HG02642 (cell line): ENCODE measurements around the gene CHRND.

Source experiments
- ATAC-seq: cut with Tn5 transposase; IDR thresholded peaks from one replicate; pipeline ENCODE4 v1.9.1; 2021; ENCODE audit warnings: mild to moderate bottlenecking; ENCODE audit not compliant: unreplicated experiment, poor library complexity

CHRND gene

DNA sequence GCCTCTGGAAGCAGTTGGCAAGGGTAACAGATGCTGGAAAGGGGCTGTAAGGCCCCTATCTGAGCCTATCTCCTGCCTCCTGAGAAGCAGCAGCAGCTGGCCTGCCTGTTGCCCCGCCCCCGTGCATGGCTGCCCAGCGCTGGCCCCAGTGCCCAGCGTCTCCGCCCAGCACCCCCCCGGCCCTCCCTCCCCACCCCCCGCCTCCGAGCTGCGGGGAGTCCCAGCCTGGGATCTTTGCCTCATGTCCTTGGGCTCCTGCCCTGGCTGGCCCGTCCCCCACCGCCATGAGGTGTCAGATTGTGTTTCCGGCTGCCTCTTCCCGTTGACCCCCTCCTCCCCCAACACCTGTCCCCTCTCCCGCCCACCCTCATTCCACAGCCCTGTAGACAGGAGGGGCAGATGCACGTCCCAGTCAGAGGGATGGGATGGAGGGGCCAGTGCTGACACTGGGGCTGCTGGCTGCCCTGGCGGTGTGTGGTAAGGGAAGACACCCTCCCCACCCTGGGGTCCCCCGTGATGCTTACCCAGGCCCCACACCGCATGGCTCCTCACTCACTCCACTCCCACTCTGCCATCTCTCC lies at the start of gene CHRND:
TSS of gene CHRND (plus strand) at position 370 of the 581 bp plus-strand sequence. CDS start at position 426, 56 bp downstream.
- no peak for ATAC-seq

DNA sequence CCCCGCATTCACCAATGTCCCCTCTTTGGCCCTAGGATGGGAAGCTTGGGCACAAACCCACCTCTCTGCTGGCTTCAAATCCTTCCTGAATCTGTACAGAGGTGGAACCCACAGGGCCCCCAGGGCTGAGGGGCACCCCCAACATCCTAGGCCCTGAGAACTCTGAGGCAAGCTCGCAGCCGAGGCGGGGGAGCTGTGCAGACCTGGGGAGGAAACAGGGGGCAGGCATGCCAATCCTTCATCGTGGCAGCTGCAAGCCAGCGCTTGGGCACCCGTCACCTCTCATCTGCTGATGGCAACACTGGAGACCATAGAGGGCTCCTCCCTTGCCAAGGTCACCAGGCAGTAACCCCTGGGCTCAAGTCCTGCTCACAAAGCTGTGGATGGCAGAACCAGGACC lies 49.2 kb upstream of the CHRND start:
- ATAC-seq: no peak

DNA sequence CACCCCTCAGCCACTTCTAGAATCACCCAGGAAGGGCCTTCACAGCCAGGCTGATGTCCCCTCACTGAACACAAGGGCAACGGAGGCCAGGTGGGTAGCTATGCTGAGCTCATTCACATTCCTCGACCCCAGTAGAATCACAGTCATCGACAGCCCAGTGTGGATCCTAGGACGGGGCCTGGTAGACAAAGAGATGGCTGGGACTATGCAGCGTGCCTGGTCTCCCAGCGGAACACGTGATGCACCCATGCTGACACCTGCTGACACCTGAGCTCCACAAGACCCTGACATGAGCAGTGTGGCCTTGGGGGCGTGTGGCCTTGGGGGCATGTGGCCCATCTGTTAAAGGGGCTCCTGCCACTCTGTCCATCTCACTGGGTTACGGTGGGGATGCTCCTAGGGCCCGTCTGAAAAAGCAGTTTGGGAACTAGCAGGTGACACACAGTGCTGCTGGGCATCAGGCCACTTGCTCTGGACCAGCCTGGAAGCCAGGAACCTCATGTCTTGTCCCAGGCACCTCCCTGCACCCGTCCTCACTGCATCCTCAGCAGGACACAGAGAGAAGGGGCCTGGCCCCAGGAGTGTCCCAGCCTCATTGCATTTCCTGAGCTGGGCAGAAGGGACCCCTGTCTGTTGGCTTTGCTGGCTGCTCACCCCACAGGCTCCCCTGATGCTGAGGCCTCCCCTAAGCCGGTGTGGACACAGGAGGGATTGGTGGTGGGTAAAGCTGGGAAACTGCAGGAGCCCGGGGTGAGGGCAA lies 48.0 kb upstream of the CHRND start:
- ATAC-seq: no peak

DNA sequence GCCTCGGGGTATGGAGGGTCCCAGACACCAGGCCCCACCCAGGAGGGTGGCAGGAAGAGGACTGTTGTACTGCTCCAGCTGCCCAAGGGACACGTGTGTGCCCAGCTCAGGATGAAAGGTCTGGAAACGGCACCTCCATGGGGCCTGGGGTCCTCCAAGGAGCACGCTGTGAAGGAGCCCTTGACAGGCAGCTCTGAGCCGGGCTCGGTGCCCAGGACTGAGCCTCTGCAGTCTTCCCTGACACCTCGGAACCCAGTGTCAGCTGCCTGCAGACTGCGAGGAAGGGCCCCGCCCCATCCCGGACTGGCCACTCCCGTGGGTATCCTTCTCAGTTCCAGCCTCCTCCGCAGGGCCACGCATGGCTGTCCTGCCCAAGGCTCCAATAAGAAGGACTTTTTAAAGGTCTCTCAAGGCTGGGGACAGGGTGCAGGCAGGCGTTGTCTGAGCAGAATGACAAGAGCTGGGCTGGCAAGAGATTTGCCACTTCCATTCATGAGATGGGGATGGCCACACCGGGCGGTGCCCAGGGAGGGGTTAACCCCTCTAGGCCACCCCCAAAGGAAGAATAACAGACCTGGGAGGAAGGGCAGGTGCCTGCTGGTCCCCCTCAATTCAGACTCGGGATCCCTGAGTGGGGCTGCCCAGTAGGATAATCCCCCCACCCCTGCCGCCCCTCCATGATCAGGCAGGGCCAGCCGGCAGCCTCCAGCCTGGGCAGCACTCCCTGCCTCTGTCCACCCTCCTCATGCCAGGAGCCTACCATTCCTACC lies 47.2 kb upstream of the CHRND start:
- no peak for ATAC-seq

DNA sequence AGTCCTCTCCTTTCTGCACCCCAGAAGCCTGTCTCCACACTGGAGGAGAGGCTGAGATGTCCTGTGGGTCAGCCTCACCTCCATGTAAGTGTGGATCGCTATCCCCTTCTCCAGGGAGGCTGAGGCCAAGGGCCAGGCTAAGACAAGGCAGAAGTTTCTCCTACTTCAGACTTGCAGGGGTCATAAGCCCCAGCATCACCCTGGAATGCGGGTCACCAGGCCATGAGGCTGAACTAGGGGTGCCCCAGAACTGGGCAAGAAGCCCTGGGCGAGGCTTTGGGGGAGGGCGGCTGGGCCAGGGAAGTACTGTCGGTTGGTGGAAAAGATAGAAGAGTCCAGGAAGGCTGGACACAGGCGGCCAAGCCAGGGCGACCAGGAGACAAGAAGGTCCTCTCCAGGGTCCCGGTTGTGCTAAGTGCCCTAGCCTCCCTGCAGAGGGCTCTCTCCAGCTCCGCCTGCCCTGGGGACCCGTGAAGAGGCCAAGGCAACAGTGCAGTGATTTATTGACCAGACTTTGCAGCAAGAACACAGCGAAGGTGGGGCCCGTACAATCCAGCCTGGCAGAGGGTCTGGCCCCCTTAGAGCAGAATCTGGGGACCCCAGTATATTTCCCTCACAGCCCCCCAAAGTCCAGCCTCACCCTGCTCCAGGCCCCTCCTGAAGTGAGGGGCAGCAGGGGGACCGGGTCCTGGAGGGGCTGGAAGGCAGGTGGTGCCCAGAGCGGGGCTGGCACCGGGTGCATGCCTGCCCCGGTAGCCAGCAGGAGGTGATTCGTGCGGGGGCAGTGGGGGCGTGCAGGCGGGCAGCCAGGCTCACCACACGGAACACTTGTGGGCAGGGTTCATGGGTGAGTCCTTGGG lies 46.4 kb upstream of the CHRND start:
- no peak for ATAC-seq

DNA sequence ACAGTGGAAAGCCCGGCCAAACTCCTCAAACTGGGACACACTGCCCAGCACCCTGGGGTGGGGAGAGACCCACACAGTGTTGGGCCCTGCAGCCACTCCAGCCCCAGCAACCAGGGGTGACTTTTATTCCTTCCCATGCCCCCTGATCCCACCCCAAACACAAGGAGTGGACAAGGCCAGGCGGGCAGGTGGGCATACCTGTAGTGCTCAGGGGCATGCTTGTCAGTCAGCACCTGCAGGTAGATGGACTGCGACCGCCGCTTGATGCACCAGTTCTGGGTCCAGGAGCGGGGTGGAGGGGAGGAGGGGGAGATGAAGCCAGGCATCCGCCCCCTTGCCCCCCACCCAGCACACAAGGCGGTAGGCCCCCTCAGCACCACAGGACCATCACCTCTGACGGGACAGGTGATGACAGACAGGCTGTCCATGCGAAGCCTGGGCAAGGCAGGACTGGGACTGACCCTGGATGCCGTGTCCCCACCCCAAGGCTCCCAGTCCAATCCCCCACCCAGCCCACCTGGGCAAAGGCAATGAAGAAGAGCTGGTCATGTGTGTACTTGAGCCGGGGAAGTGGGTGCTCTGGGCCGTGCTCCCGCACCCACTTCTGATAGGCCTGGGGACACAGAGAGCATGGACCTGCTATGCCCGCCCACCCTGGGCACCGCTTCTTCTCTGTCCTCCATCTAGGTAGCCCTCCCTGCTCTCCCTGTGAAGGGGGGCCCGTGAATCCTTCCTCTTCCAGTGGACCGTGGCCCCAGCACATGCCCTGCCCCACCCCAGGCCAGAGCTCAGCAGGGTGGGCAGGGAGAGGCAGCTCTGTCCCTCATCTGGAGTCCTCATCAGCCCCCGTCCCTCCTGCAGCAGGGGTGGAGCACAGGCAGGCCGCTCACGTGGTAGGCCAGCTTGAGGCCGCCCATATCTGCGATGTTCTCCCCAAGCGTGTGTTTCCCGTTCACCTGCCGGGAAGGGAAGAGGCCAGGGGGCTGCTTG lies 45.5 kb upstream of the CHRND start:
- no peak for ATAC-seq

DNA sequence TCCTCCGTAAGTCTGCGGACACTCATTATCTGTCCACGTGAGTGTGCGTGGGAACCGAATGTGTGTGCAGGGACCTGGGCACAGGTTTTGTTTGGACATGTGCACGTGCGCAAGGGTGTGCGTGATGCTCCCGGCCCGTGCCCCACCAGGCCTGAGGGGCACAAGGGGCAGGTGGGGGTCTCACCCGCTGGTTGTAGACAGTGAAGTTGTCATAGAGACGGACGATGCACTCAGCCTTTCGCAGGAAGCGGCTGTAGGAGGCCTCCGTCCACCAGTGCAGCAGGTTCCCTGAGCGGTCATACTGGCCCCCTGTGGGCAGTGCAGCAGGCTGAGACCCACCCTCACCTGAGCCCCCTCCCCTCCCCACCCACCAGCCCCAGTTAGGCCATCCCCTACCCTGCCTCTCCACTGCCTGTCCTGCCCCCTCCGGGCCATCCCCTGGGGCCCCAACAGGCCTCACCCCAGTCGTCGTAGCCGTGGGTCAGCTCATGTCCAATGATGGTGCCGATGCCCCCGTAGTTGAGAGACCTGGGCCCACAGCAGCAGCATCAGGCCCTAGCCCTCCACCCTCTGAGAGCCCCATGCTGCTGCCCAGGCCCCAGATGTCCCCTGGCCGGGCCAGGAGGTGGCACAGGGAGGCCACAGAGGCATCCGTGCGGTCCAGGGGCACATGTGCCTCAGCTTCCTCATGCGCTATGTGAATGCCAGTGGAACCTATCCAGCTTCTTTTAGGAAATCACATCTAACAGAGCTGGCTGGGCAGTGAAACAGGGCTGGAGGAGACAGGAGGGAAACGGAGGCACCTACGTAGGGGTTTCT lies 44.4 kb upstream of the CHRND start:
- ATAC-seq: no peak

DNA sequence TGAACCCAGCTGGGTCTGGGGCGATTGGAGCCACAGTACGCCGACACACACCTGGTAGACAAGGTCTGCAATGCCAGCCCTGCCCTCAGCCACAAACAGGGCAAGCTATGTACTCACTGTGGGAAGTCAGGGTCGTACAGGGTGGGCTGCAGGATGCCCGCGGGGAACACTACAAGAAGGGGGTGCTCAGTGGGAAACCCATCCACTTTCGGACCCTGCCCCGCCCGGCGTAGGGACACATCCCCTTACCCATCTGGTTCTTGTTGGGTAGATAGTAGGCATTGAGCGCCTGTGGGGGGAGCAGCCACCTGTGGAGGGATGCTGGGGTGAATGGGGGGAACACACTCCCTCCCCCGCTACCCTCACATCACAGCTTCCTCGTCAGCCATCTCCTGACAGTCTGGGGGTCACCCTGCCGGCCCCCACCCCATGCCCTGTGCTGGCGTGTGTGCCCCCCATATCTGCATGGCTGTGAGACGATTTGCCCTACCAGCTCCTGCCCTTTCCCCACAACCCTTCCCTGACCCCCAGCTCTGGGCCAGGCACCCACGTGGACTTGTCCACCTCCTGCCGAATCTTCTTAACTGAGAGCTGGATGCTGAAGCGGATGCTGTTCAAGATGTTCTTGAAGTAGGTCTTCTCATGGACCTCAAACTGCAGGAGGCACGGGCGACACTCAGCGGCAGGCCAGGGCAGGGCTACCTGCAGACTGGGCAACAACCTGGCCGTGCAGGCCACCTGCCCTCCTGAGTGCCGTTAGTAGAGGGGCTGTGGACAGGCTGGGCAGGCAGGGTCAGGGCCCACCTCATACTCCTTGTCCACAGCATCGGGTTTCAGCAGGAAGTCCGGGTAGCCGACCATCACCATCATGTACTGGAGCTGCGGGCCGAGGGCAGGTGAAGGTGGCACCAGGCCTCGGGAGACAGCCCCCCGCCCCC lies 43.4 kb upstream of the CHRND start:
- no peak for ATAC-seq

DNA sequence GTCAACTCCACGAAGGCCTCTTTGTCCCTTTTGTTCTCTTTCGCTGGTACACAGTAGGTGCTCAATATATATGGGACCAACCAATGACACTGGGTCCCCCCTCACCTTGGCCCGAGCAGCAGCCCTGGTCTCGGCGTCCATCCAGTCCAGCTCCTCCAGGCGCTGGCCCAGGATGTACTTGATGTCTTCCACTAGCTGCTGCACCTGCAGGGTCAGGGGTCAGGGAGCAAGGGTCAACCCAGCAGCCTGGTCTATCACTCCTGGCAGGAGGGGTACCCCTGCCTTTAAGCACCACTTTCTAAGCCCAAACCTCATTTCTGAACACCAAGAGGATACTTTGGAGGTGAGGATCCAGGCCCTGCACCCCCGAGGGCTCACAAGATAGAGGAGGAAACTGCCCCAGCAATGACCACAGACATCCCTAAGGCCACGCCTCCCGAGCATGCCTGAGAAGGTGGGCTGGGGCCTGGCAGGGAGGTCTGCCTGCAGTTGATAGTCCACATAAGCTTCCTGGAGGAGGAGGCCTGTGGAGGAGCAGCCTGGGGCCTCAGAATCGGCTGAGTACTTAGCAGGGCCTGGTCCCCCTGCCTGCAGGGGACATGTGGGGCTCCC lies 42.5 kb upstream of the CHRND start:
- ATAC-seq: no peak

DNA sequence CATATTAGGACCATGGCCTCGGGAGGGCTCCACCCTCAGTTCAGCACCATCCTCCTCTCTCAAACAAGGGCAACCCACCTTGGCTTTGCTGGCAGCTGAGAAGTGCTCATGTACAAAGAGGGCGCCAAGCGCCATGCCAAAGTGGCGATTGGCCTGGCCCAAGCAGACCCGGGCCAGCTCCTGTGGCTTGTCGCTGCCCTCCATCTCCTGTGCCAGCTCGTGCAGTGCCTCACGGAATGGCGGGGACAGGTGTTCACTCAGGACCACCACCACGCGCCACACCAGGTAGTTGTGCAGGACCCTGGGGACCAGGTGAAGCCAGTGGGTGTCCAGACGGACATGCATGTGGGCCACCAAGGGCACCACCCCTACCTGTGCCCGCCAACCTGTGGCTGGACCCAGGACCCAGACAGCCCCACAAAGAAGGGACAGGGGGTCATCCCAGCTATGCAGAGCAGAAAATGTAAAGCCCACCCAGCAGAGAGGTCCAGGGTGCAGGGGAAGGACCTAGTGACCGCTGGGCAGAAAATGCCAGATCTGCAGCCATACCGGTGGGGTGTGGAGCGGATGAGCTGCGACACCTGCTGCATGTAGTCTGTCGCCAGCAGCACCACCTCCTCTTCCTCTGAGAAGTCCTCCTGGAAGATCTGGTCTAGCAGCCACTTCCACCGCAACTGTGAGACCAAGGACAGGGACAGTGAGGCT lies 41.9 kb upstream of the CHRND start:
- no peak for ATAC-seq

DNA sequence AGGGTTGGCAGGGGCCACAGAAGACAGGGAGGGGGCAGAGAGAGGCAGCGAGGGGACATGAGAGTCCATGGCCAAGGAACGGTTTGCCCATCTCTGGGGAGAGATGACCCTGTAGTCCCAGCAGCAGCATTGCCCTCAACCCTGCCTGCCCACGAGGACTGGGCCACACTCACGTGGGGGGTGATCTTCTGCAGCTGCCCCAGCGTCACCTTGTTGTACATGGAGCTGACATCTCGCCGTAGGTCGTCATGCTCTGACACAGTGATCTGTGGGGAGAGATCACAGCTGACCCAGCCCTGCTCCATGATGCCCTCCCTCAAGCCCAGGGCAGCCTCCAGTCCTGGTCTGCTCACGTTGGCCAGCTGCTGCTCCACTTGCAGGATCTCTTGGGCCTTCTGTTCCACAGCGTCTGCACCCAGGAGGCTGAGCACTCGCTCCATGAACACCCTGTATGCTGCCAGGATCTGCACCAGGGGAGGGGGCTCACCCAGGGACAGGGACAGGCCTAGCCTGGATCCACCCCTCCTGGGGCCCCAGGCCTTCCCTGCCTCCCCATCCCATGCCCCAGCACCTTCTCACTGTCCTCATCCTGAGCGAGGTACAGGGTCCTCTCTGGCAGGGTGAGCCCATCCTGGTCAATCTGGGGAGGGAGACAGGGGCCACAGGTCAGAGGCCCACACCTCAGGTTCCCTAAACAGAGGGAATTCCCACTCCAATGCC lies 41.2 kb upstream of the CHRND start:
- ATAC-seq: no peak

DNA sequence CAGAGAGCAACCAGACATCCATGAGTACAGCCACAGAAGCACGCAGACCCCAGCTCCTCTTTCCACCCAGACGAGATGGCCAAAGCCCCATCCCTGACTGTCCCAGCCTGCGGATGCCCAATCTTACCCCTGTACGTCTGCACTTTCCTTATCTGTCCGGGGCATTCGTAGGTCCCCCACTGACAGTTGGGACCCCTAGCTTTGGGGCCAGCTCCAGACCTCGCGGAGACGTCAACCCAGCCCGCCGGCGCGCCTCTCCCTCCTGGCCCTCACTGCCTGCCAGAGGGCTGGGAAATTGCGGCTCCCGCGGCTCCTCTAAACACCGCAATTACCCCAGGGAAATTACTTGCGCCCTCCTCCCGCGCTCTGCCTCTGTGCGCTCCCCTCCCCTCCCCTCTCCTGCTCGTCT lies 40.6 kb upstream of the CHRND start:
- no peak for ATAC-seq

DNA sequence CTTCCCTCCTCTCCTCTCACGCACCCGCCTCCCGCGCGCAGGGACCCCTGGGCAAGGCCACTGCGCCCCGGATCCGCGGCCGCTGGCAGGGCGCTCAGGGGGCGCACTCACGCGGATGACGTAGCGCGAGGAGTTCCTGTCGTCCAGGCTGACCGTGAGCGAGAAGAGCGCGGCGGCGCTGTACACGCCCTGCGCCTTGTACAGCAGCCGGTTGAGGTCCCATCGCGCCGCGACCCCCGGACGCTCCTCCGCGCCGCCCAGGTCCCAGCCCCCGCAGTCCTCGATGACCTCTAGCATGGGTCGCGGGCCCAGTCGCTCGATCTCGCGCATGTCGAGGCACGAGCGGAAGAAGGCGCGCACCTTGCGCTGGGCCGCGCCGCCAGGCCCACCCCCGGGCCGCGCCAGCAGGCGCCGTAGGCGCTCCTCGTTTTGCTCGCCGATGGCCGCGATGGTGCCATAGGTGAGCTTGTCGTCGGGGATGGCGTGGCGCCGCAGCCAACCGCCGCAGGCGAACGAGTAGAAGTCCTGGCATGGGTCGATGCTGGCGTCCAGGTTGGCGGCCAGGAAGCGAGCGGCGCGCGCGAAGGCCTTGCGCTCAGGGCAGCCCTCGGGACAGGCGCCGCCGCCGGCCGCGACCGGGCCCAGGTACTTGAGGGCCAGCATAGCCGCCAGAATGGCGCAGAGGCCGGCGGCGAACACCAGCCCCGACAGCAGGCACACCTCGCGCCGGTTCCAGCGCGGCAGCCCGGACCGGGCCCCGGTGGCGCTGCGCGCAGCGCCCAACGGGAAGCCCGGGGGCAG lies 40.0 kb upstream of the CHRND start:
- no peak for ATAC-seq

DNA sequence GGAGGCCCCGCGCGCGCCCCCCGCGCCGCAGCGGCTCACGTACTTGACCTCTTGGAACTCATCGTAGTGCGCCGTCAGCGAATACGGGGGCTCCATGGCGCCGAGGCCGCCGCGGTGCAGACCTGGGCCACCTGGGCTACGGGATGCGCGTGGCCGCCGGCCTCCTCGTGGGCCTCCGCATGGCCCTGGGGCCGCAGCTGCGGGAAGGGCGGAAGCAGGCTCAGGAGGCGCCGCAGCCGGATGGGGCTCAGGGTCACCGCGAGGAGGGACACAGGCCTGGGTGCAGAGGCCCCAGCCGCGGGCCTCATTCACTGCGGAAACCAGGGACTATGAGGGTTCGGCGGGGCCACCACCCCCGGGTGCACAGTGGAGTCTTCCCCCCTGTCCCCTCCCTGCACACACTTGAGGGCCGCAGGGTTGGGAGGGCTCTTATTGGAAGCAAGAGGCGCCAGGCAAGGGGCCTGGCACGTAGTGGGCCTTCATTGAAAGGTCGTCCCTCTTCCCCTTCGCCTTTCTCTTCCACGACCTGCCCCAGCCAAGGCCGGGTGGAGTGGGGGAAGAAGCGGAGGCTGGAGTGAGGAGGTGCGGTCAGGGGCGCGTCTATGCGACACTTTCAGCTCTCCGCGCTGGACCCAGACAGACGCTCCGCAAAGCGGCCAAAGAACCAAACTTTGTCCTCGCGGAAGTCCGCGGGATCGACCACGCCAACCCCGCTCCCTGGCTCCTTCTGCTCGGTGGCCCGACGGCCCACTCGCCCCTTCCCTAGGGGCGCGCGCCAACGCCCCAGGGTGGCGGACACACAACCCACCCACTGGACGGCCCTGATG lies 39.2 kb upstream of the CHRND start:
- ATAC-seq: no peak
